Stimulated activated effector memory CD8-positive, alpha-beta T cell treated with anti-CD3 and anti-CD28 coated beads, Interleukin-12 subunit alpha, Interleukin-12 subunit beta, amount 100 ng/mL, for 72 hours (primary cell): ENCODE results near the gene TFCP2.
"Not testable (repeated sequence)": the region's sequence is repeated elsewhere in the genome, so short reads cannot be mapped to it uniquely, and the experiment has no call there.

Experiments used
- ATAC-seq: fragments of 150-1000 bp; cut with Tn5 transposase; 2 replicates; pipeline ENCODE4 v1.10.0; 2021
- DNase-seq, 2 donors: peaks; one replicate each; pipeline ENCODE4 v3.0.0; 2021 to 2022; ENCODE audit warnings: low spot score in 2 of 2
- H3K27ac Mint-ChIP-seq: one replicate; pipeline ENCODE4 v1.8.0; 2022; ENCODE audit warnings: mild to moderate bottlenecking, mixed read lengths
- H3K36me3 Mint-ChIP-seq: one replicate; pipeline ENCODE4 v1.8.0; 2022; ENCODE audit warnings: mild to moderate bottlenecking, mixed read lengths
- H3K4me1 Mint-ChIP-seq: one replicate; pipeline ENCODE4 v1.8.0; 2022; ENCODE audit warnings: mixed read lengths
- H3K4me3 Mint-ChIP-seq: one replicate; pipeline ENCODE4 v1.8.0; 2022; ENCODE audit warnings: mild to moderate bottlenecking, mixed read lengths
- H3K9me3 Mint-ChIP-seq: one replicate; pipeline ENCODE4 v1.8.0; 2022; ENCODE audit warnings: mixed read lengths

Gene TFCP2

DNA sequence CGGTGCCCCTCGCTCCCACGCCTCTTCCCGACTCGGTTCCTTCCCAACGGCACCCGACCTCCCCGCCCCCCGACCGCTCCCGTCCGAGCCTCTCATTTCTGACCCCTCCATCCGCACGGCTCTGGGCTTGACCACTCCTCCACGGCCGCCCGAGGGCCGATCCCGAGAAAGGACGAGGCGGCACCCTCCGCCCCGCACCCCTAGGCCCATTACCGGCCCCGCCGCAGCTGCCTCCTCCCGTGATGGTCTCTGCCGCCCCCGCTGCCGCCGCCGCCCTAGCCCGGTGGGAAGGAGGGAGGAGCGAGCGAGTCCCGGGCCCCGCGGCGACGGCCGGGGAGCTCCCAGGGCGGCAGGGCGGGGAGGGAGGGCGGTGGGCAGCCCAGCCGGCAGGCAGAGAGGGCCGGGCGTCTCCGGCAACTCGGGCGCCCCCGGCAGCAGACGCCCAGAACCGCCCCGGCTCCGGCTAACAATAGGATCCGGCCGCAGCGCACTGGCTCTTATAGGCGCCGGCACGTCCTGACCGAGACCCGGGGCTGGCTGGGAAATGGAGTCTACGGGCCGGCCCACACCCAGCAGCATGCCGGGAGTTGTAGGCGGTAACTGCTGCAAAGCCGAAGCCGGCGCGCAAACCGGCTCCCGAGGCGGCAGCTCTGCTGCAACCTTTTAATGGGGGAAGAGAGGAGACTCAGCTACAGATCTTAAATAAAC is 89.7 kb downstream of the TFCP2 start, which contains the start of gene CSRNP2:
Gene CSRNP2, minus strand, starts transcription at position 471 of the 708 bp plus-strand sequence. CDS start 7,035 bp downstream, outside the sequence.
- Mint-ChIP-seq H3K36me3 (peaks cover 28% of the 10 kb centered on the region), H3K4me3 (peak within 1 kb of the TSS; percentile 94), H3K4me1 (peaks cover 38% of the 10 kb centered on the region), H3K27ac (peak within 1 kb of the TSS; percentile 97), H3K9me3 (no peaks in the 10 kb centered on the region)
- ATAC-seq = peak; percentile 99
- peak; percentile 91 to 97 for DNase-seq

GRCh38 chr12:51082561-51083125 is 90.3 kb downstream of the TFCP2 start:
- H3K4me3 Mint-ChIP-seq = peak overlapping the region; percentile 94
- ATAC-seq = peak; percentile 48
- DNase-seq = peak in 1 of 2 donors; percentile 54
- no peaks in the 10 kb centered on the region for H3K9me3 Mint-ChIP-seq
- peaks cover 39% of the 10 kb centered on the region for H3K4me1 Mint-ChIP-seq
- H3K27ac Mint-ChIP-seq = peak overlapping the region; percentile 97
- H3K36me3 Mint-ChIP-seq = peaks cover 28% of the 10 kb centered on the region

DNA sequence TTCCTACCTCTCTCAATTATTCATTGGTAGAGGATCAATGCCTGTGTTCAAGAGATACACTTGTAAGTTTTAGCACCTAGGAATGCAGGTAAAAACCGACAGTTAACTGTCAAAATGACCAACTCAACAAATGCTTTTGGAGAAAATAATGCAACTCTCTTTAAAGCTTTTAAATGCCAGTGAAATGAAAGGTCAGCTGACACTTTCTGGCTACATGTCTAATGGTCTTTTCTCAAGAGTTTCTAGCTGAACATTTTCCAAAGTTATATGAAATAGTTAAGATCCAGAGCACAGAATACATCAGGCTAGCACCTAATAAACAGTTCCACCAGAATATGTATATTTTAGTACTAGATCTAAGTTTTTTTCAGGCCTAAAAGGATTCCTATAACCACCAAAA is 91.5 kb downstream of the TFCP2 start:
- DNase-seq (no peak), ATAC-seq (no peak)
- no peak overlapping the region for H3K27ac Mint-ChIP-seq
- H3K4me3 Mint-ChIP-seq = peak overlapping the region; percentile 94
- H3K4me1 Mint-ChIP-seq = peaks cover 39% of the 10 kb centered on the region
- peaks cover 28% of the 10 kb centered on the region for H3K36me3 Mint-ChIP-seq
- no peaks in the 10 kb centered on the region for H3K9me3 Mint-ChIP-seq

GRCh38 chr12:51080136-51080535 is 92.8 kb downstream of the TFCP2 start:
- DNase-seq (no peak), ATAC-seq (no peak)
- Mint-ChIP-seq H3K4me3 (no peak overlapping the region), H3K27ac (no peak overlapping the region), H3K9me3 (no peaks in the 10 kb centered on the region), H3K4me1 (peaks cover 46% of the 10 kb centered on the region), H3K36me3 (peaks cover 28% of the 10 kb centered on the region)

DNA sequence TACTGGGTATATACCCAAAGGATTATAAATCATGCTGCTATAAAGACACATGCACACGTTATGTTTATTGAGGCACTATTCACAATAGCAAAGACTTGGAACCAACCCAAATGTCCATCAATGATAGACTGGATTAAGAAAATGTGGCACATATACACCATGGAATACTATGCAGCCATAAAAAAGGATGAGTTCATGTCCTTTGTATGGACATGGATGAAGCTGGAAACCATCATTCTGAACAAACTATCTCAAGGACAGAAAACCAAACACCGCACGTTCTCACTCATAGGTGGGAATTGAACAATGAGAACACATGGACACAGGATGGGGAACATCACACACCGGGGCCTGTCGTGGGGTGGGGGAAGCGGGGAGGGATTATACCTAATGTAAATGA is 94.1 kb downstream of the TFCP2 start:
- peaks cover 46% of the 10 kb centered on the region for H3K4me1 Mint-ChIP-seq
- H3K4me3 Mint-ChIP-seq, H3K9me3 Mint-ChIP-seq, H3K27ac Mint-ChIP-seq, DNase-seq, ATAC-seq: not testable (repeated sequence)
- peaks cover 35% of the 10 kb centered on the region for H3K36me3 Mint-ChIP-seq

GRCh38 chr12:51078346-51078745 is 94.6 kb downstream of the TFCP2 start:
- not testable (repeated sequence) for ATAC-seq, H3K9me3 Mint-ChIP-seq, DNase-seq, H3K27ac Mint-ChIP-seq, H3K4me3 Mint-ChIP-seq
- Mint-ChIP-seq H3K36me3 (peaks cover 36% of the 10 kb centered on the region), H3K4me1 (peaks cover 41% of the 10 kb centered on the region)

DNA sequence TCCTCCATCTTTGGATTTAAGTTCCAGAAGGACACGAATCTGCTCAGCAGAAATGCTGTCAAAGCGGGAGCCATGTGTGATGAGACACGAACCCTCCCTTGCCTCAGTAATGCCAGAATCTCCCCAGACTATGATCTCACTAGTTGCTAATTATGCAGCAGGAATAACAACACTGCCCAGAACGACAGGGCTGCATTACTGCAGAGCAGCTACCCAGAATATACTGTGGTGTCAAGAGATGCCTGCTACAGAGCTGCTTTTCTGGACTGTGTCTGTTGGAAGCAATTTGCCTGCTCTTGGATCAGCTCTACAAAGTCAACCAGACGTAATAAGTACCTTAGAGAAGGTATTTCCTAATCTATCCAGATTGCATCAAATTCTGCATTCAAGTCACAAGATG is 95.0 kb downstream of the TFCP2 start:
- Mint-ChIP-seq H3K9me3 (no peaks in the 10 kb centered on the region), H3K27ac (no peak overlapping the region), H3K4me1 (peaks cover 37% of the 10 kb centered on the region), H3K4me3 (no peak overlapping the region), H3K36me3 (peaks cover 36% of the 10 kb centered on the region)
- ATAC-seq (no peak), DNase-seq (no peak)

- Mint-ChIP-seq H3K27ac (peak overlapping the region; percentile 43), H3K9me3 (no peaks in the 10 kb centered on the region), H3K36me3 (peaks cover 42% of the 10 kb centered on the region), H3K4me3 (no peak overlapping the region), H3K4me1 (peaks cover 21% of the 10 kb centered on the region)
- DNase-seq = no peak
- peak; percentile 52 for ATAC-seq
These were observed 96.6 kb downstream of the TFCP2 start for GRCh38 chr12:51076236-51076930.

- Mint-ChIP-seq H3K9me3 (no peaks in the 10 kb centered on the region), H3K4me3 (no peak overlapping the region), H3K36me3 (peaks cover 51% of the 10 kb centered on the region), H3K4me1 (peaks cover 19% of the 10 kb centered on the region), H3K27ac (no peak overlapping the region)
- DNase-seq (no peak), ATAC-seq (no peak)
These were observed 97.5 kb downstream of the TFCP2 start for GRCh38 chr12:51075390-51075789.

GRCh38 chr12:51071663-51072062 is 101.3 kb downstream of the TFCP2 start:
- peaks cover 79% of the 10 kb centered on the region for H3K36me3 Mint-ChIP-seq
- H3K27ac Mint-ChIP-seq = no peak overlapping the region
- H3K4me3 Mint-ChIP-seq = no peak overlapping the region

GRCh38 chr12:51070004-51070403 is 102.9 kb downstream of the TFCP2 start:
- DNase-seq (no peak), ATAC-seq (no peak)
- no peak overlapping the region for H3K4me3 Mint-ChIP-seq
- peaks cover 6% of the 10 kb centered on the region for H3K4me1 Mint-ChIP-seq
- H3K27ac Mint-ChIP-seq = peak overlapping the region; percentile 11
- H3K36me3 Mint-ChIP-seq = peaks cover 95% of the 10 kb centered on the region
- H3K9me3 Mint-ChIP-seq = no peaks in the 10 kb centered on the region

More at GRCh38 chr12:51071663-51072062, 101.3 kb downstream of the TFCP2 start:
- DNase-seq = no peak
- no peaks in the 10 kb centered on the region for H3K9me3 Mint-ChIP-seq
- ATAC-seq = no peak
- H3K4me1 Mint-ChIP-seq = peaks cover 16% of the 10 kb centered on the region

DNA sequence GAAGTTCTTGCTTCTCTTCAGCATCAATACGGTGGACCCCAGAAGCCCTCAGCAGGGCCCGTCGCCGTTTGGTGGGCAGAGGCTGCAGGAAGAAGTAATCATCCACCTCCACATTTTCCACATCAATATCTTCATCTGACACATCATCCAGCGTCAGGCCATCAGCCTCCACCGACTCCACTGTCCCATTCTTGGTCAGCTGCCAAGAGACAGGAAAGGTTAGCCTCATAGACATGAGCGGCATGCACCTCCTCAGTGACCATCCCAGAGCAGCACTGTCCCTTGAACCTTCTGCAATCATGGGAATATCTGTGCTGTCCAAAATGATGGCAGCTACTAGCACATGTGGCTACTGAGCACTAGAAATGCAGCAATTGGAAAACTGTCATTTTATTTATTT is 105.2 kb downstream of the TFCP2 start:
- peak overlapping the region; percentile 60 for H3K27ac Mint-ChIP-seq
- DNase-seq (no peak), ATAC-seq (no peak)
- peaks cover 6% of the 10 kb centered on the region for H3K4me1 Mint-ChIP-seq
- H3K4me3 Mint-ChIP-seq = no peak overlapping the region
- H3K9me3 Mint-ChIP-seq = no peaks in the 10 kb centered on the region
- peaks cover 96% of the 10 kb centered on the region for H3K36me3 Mint-ChIP-seq

DNA sequence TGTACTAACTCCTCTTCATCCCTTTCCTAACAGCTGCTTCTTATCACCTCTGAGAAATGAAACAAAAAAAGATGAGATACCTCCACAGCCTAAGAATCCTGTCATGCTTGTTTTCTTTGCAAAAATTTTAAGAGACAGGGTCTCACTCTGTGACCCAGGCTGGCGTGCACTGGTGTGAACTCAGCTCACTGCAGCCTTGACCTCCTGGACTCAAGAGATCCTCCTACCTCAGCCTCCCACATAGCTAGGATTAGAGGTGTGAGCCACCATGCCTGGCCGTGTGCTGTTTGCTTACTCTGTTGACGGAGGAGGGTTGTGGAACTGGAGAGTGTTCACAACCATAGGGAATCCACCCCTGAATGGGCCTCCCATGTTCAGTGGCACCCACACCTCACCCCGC is 105.7 kb downstream of the TFCP2 start:
- Mint-ChIP-seq H3K27ac (peak overlapping the region; percentile 60), H3K36me3 (peaks cover 96% of the 10 kb centered on the region), H3K9me3 (no peaks in the 10 kb centered on the region), H3K4me1 (peaks cover 6% of the 10 kb centered on the region), H3K4me3 (no peak overlapping the region)
- no peak for DNase-seq
- ATAC-seq = no peak

GRCh38 chr12:51065530-51065929 is 107.4 kb downstream of the TFCP2 start:
- DNase-seq = no peak
- H3K9me3 Mint-ChIP-seq = no peaks in the 10 kb centered on the region
- no peak for ATAC-seq
- no peak overlapping the region for H3K27ac Mint-ChIP-seq
- no peak overlapping the region for H3K4me3 Mint-ChIP-seq
- peaks cover 96% of the 10 kb centered on the region for H3K36me3 Mint-ChIP-seq
- peaks cover 6% of the 10 kb centered on the region for H3K4me1 Mint-ChIP-seq

DNA sequence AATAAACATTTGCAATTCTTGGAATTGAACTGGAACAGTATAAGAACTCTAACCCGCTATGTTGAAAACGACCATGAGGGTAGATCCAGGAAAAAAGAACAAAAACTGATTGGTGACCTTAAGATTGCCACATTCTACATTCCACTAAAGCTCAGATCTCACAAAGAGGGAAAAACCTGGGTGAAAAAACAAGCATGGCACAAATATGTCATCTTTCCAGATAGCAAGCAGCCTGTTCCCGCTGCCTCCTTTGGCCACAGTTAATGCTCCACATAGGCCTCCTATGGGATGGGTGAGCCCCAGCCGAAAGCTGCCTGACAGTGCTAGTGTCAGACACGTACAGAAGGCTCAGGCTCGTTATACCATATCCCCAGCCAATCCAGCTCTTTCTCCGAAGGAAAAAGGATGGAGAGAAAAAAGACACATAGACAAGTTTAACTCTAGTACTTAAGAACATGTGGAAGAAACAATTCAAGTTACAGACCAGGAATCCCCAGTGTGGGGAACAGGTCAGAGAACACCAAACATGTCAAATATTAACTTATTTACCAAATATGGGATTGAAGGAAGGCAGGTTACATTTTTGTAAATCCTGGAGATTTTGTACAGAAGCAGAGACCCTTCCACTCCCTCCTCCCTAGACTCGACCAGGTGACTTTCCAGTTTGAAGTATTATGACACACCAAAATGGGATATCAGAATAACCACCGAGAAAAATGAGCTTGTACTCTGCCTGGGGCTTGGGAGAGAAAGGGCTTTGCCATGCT is 110.1 kb downstream of the TFCP2 start:
- no peaks in the 10 kb centered on the region for H3K9me3 Mint-ChIP-seq
- H3K27ac Mint-ChIP-seq = peak overlapping the region; percentile 78
- no peak overlapping the region for H3K4me3 Mint-ChIP-seq
- no peak for DNase-seq
- peaks cover 3% of the 10 kb centered on the region for H3K4me1 Mint-ChIP-seq
- peaks cover 98% of the 10 kb centered on the region for H3K36me3 Mint-ChIP-seq
- ATAC-seq = no peak
